Measurements from ENCODE around the gene INAFM1. TPM values are rescaled to one million over a fixed set of nuclear protein-coding genes. Genes with fewer than 3 reads are reported as not detected.
A peak's percentile ranks its signal among the peaks of the same experiment; 100 is the strongest.

The INAFM1 gene
- total and polyA plus RNA-seq, 9 of the 15 experiments (the other 6 are each of a cell fraction or from before 2014, with no cell fraction given): 0.71 to 30.9 (median 3.1) TPM

GRCh38 chr19:47243776-47244547, 30.7 kb upstream of the INAFM1 start (continued):
- TF ChIP-seq, protein P1, sequence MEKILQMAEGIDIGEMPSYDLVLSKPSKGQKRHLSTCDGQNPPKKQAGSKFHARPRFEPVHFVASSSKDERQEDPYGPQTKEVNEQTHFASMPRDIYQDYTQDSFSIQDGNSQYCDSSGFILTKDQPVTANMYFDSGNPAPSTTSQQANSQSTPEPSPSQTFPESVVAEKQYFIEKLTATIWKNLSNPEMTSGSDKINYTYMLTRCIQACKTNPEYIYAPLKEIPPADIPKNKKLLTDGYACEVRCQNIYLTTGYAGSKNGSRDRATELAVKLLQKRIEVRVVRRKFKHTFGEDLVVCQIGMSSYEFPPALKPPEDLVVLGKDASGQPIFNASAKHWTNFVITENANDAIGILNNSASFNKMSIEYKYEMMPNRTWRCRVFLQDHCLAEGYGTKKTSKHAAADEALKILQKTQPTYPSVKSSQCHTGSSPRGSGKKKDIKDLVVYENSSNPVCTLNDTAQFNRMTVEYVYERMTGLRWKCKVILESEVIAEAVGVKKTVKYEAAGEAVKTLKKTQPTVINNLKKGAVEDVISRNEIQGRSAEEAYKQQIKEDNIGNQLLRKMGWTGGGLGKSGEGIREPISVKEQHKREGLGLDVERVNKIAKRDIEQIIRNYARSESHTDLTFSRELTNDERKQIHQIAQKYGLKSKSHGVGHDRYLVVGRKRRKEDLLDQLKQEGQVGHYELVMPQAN (IDR thresholded peaks at IDR 0.05; ENCODE audit: borderline replicate concordance): peak; percentile 93
- TF ChIP-seq TFAP4 (CRISPR knock-in tag; IDR thresholded peaks at IDR 0.05; ENCODE audit: borderline replicate concordance) (peak; percentile 98), CBX5 (IDR thresholded peaks at IDR 0.05; ENCODE audit: borderline replicate concordance, low read depth) (0 out of 2 replicates have a peak, but pooled peaks have one; percentile 25), HDAC3 (IDR thresholded peaks at IDR 0.05; ENCODE audit: borderline replicate concordance, partially characterized antibody) (peak; percentile 87), CREBBP (IDR thresholded peaks at IDR 0.05; ENCODE audit: low read depth, low read length) (no peak), ZNF766 (CRISPR knock-in tag; conservative IDR thresholded peaks at IDR 0.05) (peak; percentile 80), TRIM24 (IDR thresholded peaks at IDR 0.05) (peak; percentile 81 to 94; a peak in 3 of 4 replicates), BCOR (IDR thresholded peaks at IDR 0.05) (peak; percentile 100), SMARCE1 (IDR thresholded peaks at IDR 0.05) (peak; percentile 87), RB1 (IDR thresholded peaks at IDR 0.05; ENCODE audit: low read depth) (peak; percentile 99), LARP7 (IDR thresholded peaks at IDR 0.05) (peak; percentile 96), ZFP36 (IDR thresholded peaks at IDR 0.05; ENCODE audit: low read depth, low read length, partially characterized antibody) (peak; percentile 44), SRF (CRISPR knock-in tag; IDR thresholded peaks at IDR 0.05) (peak in 1 of 2 experiments; percentile 55; a peak in 1 of 4 replicates), STAT5A (IDR thresholded peaks at IDR 0.05; ENCODE audit: borderline replicate concordance, low read length) (peak; percentile 65; the same call in 1 of the 2 replicates), FOXK1 (CRISPR knock-in tag; IDR thresholded peaks at IDR 0.05; ENCODE audit: borderline replicate concordance) (peak; percentile 85; the same call in 1 of the 2 replicates), PML (IDR thresholded peaks at IDR 0.05; ENCODE audit: low read length) (peak; percentile 70), CGGBP1 (CRISPR knock-in tag; IDR thresholded peaks at IDR 0.05) (no peak), SAFB (IDR thresholded peaks at IDR 0.05; ENCODE audit: borderline replicate concordance, low read depth, low read length) (peak; percentile 37; the same call in 1 of the 2 replicates), CTCF (IDR thresholded peaks at IDR 0.05 in 2 of 3, conservative IDR thresholded peaks at IDR 0.05 in 1 of 3; ENCODE audit: insufficient read depth in 2 of 3, low read depth in 1 of 3, low read length in 3 of 3) (peak; percentile 98 to 99 (median 98)), PHF8 (IDR thresholded peaks at IDR 0.05; ENCODE audit: borderline replicate concordance, low read length) (peak; percentile 6; the same call in 1 of the 2 replicates), HDAC1 (IDR thresholded peaks at IDR 0.05) (peak in 1 of 2 experiments; percentile 88; a peak in 2 of 4 replicates), NBN (IDR thresholded peaks at IDR 0.05; ENCODE audit: low read depth) (peak; percentile 96)
- TF ChIP-seq, protein P2, sequence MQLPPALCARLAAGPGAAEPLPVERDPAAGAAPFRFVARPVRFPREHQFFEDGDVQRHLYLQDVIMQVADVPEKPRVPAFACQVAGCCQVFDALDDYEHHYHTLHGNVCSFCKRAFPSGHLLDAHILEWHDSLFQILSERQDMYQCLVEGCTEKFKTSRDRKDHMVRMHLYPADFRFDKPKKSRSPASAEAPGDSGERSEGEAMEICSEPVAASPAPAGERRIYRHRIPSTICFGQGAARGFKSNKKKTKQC (CRISPR knock-in tag; IDR thresholded peaks at IDR 0.05): peak; percentile 90

Measured in K562 (cell line).